CD4-positive, alpha-beta T cell treated with Interleukin-4 for 4 hours (primary cell): Measurements from ENCODE around the gene OR1Q1.
"Not testable (repeated sequence)": the region's sequence is repeated elsewhere in the genome, so short reads cannot be mapped to it uniquely, and the experiment has no call there.

Experiments
- DNase-seq: peaks from one replicate; pipeline ENCODE4 v3.0.0-alpha.2; 2020

The OR1Q1 gene, protein sequence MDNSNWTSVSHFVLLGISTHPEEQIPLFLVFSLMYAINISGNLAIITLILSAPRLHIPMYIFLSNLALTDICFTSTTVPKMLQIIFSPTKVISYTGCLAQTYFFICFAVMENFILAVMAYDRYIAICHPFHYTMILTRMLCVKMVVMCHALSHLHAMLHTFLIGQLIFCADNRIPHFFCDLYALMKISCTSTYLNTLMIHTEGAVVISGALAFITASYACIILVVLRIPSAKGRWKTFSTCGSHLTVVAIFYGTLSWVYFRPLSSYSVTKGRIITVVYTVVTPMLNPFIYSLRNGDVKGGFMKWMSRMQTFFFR

DNA sequence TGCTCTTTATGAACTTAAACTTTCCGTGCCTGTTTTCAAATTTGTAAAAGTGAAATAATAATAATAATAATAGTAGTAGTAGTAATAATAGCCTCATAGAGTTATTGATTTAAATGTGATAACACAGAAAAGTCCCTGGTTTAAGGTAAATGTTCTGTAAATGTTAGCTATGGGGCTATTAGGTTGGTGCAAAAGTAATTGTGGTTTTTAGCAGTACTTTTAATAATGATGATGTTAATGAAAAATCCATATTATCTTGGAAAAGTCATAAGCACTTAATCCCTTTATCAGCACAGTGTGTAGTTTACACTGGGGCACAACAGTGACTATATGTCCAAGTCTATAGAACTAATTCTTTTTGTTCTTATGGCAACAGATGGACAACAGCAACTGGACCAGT, at the start of gene OR1Q1:
OR1Q1 (plus strand) TSS at position 377 of the 400 bp plus-strand sequence; CDS start at position 377, 0 bp downstream.
- DNase-seq, result no peak

DNA sequence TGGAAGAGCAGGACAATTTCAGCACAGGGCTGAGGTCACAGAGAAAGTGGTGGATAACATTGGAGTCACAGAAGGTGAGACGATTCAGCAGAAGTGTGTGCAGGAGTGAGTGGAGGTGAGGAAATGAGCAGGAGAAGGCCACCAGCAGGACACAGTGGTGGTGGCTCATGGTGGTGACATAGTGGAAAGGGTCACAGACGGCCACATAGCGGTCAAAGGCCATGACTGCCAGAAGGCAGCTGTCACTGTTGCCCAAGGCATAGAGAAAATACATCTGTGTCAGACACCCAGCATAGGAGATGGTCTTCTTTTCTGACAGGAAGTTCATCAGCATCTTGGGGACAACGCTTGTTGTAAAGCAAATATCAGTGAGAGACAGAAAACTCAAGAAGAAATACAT, 46.6 kb upstream of the OR1Q1 start:
- DNase-seq, result no peak

DNA sequence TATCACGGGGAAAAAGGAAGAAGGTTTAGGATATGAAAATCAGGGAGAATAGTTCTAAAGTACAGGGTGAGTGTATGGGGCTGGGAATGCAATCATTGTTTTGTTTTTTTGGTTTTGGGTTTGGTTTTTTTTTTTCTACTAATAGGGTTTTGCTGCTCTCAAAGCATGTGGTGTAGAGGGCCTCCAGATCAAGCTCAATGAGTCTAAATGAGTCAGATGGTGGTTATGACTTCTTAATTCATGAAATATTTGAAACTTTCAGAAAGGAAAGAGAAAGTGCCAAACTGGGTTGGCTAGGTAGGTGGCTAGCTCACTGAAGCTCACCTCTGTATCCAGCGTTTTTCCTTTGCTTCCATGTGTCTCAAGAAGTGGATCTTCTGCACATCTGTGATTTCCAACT, 42.1 kb upstream of the OR1Q1 start:
- no peak for DNase-seq

DNA sequence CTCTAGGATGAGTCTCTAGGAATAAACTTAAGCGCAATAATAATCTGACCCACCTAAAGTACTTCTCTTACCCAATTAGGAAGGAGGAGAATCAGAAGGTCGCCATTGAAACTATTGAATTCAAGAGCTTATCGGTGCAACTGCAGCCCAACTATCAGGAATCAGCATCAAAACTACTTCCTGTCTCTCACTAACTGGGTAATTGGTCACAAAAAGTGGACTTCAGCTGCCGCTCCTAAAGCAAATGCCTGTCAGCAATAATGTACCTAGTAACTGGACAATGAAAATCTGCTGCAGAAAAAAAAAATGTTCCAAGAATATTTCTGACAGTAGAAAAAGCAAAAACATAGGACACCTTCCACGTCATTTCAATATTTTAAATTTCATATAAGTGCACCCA, 34.7 kb upstream of the OR1Q1 start:
- DNase-seq, result no peak

DNA sequence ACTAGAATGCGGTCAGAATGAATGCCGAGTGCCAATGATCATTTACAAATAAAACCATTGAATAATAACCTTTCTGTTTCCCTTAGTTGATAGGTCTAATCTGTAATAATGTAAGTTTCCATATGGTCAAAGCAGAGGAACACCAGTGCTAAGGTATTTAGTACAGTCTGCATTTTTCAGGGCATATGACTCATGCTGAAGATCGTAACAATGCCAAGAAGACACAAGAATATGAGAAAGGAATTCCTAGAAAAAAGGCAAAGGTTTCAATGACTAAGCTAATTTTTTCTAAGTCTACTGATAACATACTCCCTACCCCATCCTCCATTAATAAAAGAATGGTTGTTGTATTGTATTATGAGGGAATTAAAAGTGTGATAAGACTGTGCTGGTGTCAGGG, 34.2 kb upstream of the OR1Q1 start:
- DNase-seq, result no peak

DNA sequence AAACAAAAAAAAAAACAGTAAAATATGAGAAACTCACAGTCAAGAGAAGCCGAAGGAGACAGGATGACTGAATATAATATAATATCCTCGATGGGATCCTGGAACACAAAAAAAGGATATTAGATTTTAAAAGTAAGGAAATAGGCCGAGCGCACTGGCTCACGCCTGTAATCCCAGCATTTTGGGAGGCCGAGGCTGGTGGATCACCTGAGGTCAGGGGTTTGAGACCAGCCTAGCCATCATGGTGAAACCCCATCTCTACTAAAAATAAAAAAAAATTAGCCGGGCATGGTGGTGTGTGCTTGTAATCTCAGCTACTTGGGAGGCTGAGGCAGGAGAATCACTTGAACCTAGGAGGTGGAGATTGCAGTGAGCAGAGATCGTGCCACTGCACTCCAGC, 31.3 kb upstream of the OR1Q1 start, which contains the start of gene OR1L8:
OR1L8 (minus strand) TSS at position 101 of the 400 bp plus-strand sequence. CDS start 14,907 bp downstream, outside the sequence.
- not testable (repeated sequence) for DNase-seq

DNA sequence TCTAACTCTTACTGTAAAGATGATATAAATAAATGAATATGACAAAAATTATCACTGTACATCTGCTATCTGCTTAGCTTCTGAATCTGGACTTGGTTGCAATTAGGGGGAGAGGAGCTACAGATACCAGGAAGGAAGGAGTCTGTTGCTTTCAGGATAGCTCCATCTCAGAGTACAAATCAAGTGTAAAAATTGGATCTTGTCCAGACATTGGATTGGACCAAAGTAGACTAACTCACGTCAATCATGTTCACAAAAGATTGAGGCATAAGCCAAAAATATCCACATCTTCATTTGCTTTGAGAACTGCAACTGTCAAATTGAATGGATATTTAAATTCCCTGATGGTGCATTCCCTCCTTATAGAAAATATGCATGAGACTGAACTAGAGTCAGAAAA, 8.8 kb upstream of the OR1Q1 start:
- no peak for DNase-seq

DNA sequence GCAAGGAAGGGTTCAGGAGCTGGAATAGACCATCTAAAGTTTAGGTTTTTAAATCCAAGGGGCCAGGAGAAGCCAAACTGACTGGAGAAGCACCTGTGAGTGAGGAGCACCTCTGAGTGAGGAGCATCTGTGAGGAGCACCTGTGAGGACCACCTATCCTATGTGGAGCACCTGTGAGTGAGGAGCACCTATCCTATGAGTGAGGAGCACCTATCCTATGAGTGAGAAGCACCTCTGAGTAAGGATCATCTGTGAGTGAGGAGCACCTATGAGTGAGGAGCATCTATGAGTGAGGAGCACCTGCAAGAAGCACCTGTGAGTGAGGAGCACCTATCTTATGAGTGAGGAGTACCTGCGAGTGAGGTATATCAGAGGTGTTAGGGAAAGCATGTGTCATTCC, 8.0 kb upstream of the OR1Q1 start:
- DNase-seq, result no peak

DNA sequence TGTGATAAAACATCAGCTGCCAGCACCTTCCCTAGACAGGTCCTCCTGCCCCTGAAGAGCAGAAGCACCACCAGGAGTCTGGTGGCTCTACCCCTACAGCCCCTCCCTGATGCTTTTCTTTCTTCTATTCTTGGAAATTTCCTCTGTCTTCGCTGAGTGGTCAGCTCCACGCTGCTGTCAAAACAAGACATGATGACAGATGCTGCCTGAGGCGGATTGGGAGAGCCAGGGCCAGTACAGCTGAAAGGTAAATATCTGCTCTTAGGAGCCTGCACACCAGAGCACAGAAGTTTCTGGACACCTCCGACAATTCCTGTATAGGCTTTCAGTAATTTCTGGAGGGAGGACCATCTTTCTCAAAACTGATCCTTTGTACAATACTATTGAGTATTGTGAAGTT, 4.7 kb upstream of the OR1Q1 start:
- no peak for DNase-seq

DNA sequence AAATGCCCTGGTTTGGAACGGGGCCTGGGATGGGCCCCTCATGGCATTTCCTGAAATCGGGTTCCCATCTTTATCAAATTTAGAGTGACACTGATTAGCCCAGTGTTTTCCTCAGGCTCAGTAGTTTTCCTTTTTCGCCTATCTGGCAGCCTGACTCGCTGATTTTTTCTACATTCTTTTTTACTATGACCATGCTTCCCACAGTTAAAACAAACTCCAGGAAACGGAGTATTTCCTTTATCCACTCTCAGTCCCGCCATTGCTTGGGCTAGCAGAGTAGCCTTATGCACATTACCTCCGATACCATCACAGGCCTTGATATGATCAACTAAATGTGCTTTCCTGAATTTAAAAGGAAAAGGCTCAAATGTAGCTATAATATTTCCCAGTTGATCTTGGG, 5.5 kb downstream of the OR1Q1 start:
- no peak for DNase-seq

DNA sequence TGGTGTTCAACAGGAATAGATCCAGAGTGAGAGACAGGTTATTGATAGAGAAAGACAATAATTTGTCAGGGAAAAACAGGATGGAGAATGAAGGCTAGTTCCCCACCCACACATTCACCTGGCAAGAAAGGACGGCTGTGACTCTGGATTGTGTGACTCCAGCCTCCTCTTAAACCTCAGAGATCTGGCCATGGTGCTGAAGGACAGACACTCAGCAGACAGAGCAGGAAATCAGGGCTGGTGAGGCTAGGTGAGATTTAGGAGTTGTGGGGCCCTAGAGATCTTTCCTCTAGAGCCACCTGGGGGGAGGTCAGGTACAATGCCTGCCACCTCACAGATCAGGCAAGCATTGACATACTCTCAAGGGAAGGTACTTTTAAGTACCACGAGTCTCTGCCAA, 27.7 kb downstream of the OR1Q1 start:
- DNase-seq, result no peak

DNA sequence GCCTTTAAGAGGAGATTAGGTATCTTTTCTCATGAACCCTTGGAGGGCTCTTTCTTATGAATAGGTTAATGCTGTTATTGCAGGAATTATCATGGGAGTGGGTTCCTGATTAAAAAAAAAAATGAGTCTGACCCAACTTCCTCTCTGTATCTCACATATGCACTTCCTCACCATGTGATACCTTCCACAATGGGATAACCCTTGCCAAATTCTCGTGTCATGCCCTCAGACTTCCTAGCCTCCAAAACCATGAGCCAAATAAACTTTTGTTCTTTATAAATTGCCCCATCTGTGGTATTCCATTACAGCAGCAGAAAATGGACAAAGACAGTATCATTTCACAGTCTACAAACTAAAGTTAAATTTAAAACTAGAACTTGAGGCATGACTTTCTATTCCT, 41.8 kb downstream of the OR1Q1 start:
- DNase-seq, result no peak

DNA sequence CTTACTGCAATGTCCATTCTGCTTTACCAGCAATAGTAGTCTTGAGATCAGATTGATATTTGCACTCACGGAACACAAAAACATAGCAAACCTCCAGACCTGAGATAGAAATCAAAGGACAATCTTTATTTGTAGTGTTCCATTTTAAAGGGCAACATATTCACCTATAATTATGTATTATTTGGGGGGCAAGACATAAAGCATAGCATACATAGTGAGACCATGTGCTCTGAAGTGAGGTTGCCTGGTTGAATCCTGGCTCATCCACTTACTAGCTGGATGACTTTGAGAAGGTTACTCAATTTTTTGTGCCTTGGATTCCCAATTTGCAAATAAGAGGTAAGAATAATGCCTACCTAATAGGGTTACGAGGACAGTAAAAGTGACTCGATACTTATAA, 43.0 kb downstream of the OR1Q1 start, which contains the start of gene OR1B1:
OR1B1 (minus strand) TSS at position 101 of the 400 bp plus-strand sequence.
- DNase-seq, result no peak

DNA sequence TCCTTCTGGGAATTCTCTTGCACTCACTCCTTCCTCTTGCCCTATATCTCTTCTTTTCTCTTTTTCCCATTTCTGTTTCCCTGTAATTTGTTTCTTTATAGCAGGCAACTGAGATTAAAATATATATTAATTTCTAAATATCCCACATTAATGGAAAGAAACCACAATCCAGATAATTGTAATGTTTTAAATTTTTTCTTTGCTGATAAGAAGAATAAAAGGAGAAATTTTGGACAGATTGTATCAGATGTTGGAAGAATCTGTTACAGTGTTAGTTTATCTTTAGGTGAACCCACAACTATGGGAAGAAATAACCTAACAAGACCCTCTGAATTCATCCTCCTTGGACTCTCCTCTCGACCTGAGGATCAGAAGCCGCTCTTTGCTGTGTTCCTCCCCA, 46.9 kb downstream of the OR1Q1 start, which contains the start of gene OR1L1:
OR1L1 (plus strand) TSS at position 301 of the 400 bp plus-strand sequence; CDS start at position 301, 0 bp downstream.
- DNase-seq, result no peak
